ENCODE data around the gene LEAP2.

Gene LEAP2

DNA sequence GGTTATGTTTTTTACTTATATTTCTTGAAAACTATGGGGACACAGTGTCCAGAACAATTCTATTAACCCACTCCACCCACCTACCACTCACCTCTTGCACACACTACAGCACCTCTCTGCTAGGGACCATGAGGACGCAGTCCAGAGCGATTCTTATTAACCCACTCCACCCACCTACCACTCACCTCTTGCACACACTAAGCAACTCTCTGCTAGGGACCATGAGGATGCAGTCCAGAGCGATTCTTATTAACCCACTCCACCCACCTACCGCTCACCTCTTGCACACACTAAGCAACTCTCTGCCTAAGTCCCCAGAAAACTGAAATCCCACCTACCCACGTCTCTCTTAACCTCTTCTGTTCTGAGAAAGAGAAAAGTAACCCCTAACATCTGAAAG lies 40.9 kb upstream of the LEAP2 start:
- Histone ChIP-seq H3K18ac (ENCODE audit: low read depth in 1 of 2, low read length in 2 of 2) (no peak overlapping the region), H3K23ac (ENCODE audit: low read length in 2 of 2) (no peak overlapping the region), H3K9me3 (ENCODE audit: control insufficient read depth, low read length) (no peaks in the 10 kb centered on the region), H3K14ac (ENCODE audit: low read length in 2 of 2) (no peak overlapping the region), H3K36me3 (ENCODE audit: control insufficient read depth in 1 of 2, insufficient read depth in 2 of 2, low read depth in 1 of 2, low read length in 2 of 2) (peaks cover 0 to 2% of the 10 kb centered on the region in 2 experiments), H2AK5ac (ENCODE audit: low read length, severe bottlenecking) (no peak overlapping the region), H4K91ac (ENCODE audit: low read length) (no peak overlapping the region), H3K9ac (ENCODE audit: low read length) (no peak overlapping the region), H3K4me1 (ENCODE audit: control insufficient read depth, insufficient read depth, low read depth, low read length) (peaks cover 13% of the 10 kb centered on the region), H3K27ac (ENCODE audit: low read length, poor library complexity, severe bottlenecking) (no peak overlapping the region), H3K4me3 (ENCODE audit: insufficient read depth in 1 of 2, low read depth in 1 of 2, low read length in 2 of 2) (no peak overlapping the region), H2BK15ac (ENCODE audit: low read depth, poor library complexity, severe bottlenecking) (no peak overlapping the region), H2BK120ac (ENCODE audit: low read depth, low read length) (no peak overlapping the region), H3K4ac (ENCODE audit: low read depth in 1 of 2, low read length in 2 of 2) (no peak overlapping the region), H3K27me3 (ENCODE audit: control insufficient read depth in 1 of 2, insufficient read depth in 1 of 2, low read length in 2 of 2) (no peaks in the 10 kb centered on the region), H4K8ac (ENCODE audit: low read length) (no peak overlapping the region), H2BK12ac (ENCODE audit: low read length in 2 of 2) (no peak overlapping the region), H2AFZ (ENCODE audit: low read depth, low read length) (no peak overlapping the region), H2BK5ac (ENCODE audit: low read depth, low read length, poor library complexity, severe bottlenecking) (no peak overlapping the region), H3K4me2 (ENCODE audit: low read length, poor library complexity, severe bottlenecking) (no peak overlapping the region), H3K79me1 (replicated peaks; ENCODE audit: low read length, poor library complexity, severe bottlenecking) (peaks cover 7% of the 10 kb centered on the region)
- DNase-seq, result no peak
- WGBS, result 92% methylated on average over 5 of the region's 5 CpGs

- H3K4ac ChIP-seq (ENCODE audit: low read depth in 1 of 2, low read length in 2 of 2), result no peak overlapping the region
- no peak overlapping the region for H3K4me3 ChIP-seq (ENCODE audit: insufficient read depth in 1 of 2, low read depth in 1 of 2, low read length in 2 of 2)
- no peak overlapping the region for H2BK15ac ChIP-seq (ENCODE audit: low read depth, poor library complexity, severe bottlenecking)
- H3K4me2 ChIP-seq (ENCODE audit: low read length, poor library complexity, severe bottlenecking), result no peak overlapping the region
- H3K27ac ChIP-seq (ENCODE audit: low read length, poor library complexity, severe bottlenecking), result no peak overlapping the region
- no peak overlapping the region for H4K91ac ChIP-seq (ENCODE audit: low read length)
- H2BK120ac ChIP-seq (ENCODE audit: low read depth, low read length), result no peak overlapping the region
- H3K9me3 ChIP-seq (ENCODE audit: control insufficient read depth, low read length), result no peaks in the 10 kb centered on the region
- no peak overlapping the region for H3K9ac ChIP-seq (ENCODE audit: low read length)
- no peak overlapping the region for H3K18ac ChIP-seq (ENCODE audit: low read depth in 1 of 2, low read length in 2 of 2)
- no peak overlapping the region for H2BK5ac ChIP-seq (ENCODE audit: low read depth, low read length, poor library complexity, severe bottlenecking)
- 100% methylated on average over 3 of the region's 3 CpGs for WGBS
- no peak for DNase-seq
- no peaks in the 10 kb centered on the region for H3K27me3 ChIP-seq (ENCODE audit: control insufficient read depth in 1 of 2, insufficient read depth in 1 of 2, low read length in 2 of 2)
- H3K79me1 ChIP-seq (replicated peaks; ENCODE audit: low read length, poor library complexity, severe bottlenecking), result peaks cover 2% of the 10 kb centered on the region
- no peak overlapping the region for H4K8ac ChIP-seq (ENCODE audit: low read length)
- H3K36me3 ChIP-seq (ENCODE audit: control insufficient read depth in 1 of 2, insufficient read depth in 2 of 2, low read depth in 1 of 2, low read length in 2 of 2), result no peaks in the 10 kb centered on the region
- H3K4me1 ChIP-seq (ENCODE audit: control insufficient read depth, insufficient read depth, low read depth, low read length), result peaks cover 13% of the 10 kb centered on the region
- H2BK12ac ChIP-seq (ENCODE audit: low read length in 2 of 2), result no peak overlapping the region
- H3K14ac ChIP-seq (ENCODE audit: low read length in 2 of 2), result no peak overlapping the region
- H2AK5ac ChIP-seq (ENCODE audit: low read length, severe bottlenecking), result no peak overlapping the region
- no peak overlapping the region for H3K23ac ChIP-seq (ENCODE audit: low read length in 2 of 2)
- H2AFZ ChIP-seq (ENCODE audit: low read depth, low read length), result no peak overlapping the region
Measured at GRCh38 chr5:132834057-132834456, 39.4 kb upstream of the LEAP2 start.

DNA sequence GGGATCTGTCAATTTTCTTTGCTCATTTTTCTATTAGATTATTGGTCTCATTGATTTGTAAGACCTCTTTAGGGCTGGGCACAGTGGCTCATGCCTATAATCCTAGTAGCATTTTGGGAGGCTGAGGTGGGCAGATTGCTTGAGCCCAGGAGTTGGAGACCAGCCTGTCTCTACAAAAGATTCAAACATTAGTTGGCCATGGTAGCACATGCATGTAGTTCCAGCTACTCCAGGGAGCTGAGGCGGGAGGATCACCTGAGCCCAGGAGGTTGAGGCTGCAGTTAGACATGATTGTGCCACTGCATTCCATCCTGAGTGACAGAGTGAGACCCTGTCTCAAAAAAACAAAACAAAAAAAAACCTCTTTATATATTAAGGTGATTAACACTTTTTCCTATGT lies 36.6 kb upstream of the LEAP2 start:
- Histone ChIP-seq H2BK120ac (ENCODE audit: low read depth, low read length) (no peak overlapping the region), H3K79me1 (replicated peaks; ENCODE audit: low read length, poor library complexity, severe bottlenecking) (no peaks in the 10 kb centered on the region), H3K14ac (ENCODE audit: low read length in 2 of 2) (no peak overlapping the region), H2AFZ (ENCODE audit: low read depth, low read length) (no peak overlapping the region), H2BK15ac (ENCODE audit: low read depth, poor library complexity, severe bottlenecking) (no peak overlapping the region), H3K27ac (ENCODE audit: low read length, poor library complexity, severe bottlenecking) (no peak overlapping the region), H3K4me1 (ENCODE audit: control insufficient read depth, insufficient read depth, low read depth, low read length) (peaks cover 1% of the 10 kb centered on the region), H2BK12ac (ENCODE audit: low read length in 2 of 2) (no peak overlapping the region), H3K4me3 (ENCODE audit: insufficient read depth in 1 of 2, low read depth in 1 of 2, low read length in 2 of 2) (no peak overlapping the region), H3K18ac (ENCODE audit: low read depth in 1 of 2, low read length in 2 of 2) (no peak overlapping the region), H3K4me2 (ENCODE audit: low read length, poor library complexity, severe bottlenecking) (no peak overlapping the region), H3K4ac (ENCODE audit: low read depth in 1 of 2, low read length in 2 of 2) (no peak overlapping the region), H4K91ac (ENCODE audit: low read length) (no peak overlapping the region), H4K8ac (ENCODE audit: low read length) (no peak overlapping the region), H3K9ac (ENCODE audit: low read length) (no peak overlapping the region), H3K36me3 (ENCODE audit: control insufficient read depth in 1 of 2, insufficient read depth in 2 of 2, low read depth in 1 of 2, low read length in 2 of 2) (no peaks in the 10 kb centered on the region), H3K27me3 (ENCODE audit: control insufficient read depth in 1 of 2, insufficient read depth in 1 of 2, low read length in 2 of 2) (no peaks in the 10 kb centered on the region), H3K9me3 (ENCODE audit: control insufficient read depth, low read length) (no peaks in the 10 kb centered on the region), H2AK5ac (ENCODE audit: low read length, severe bottlenecking) (no peak overlapping the region), H3K23ac (ENCODE audit: low read length in 2 of 2) (no peak overlapping the region), H2BK5ac (ENCODE audit: low read depth, low read length, poor library complexity, severe bottlenecking) (no peak overlapping the region)
- WGBS, result 100% methylated on average over 1 of the region's 1 CpG
- no peak for DNase-seq

GRCh38 chr5:132837868-132838267 lies 35.6 kb upstream of the LEAP2 start:
- no peak for DNase-seq
- Histone ChIP-seq H3K79me1 (replicated peaks; ENCODE audit: low read length, poor library complexity, severe bottlenecking) (no peaks in the 10 kb centered on the region), H3K9ac (ENCODE audit: low read length) (no peak overlapping the region), H3K4me3 (ENCODE audit: insufficient read depth in 1 of 2, low read depth in 1 of 2, low read length in 2 of 2) (no peak overlapping the region), H3K4me1 (ENCODE audit: control insufficient read depth, insufficient read depth, low read depth, low read length) (peaks cover 1% of the 10 kb centered on the region), H3K27me3 (ENCODE audit: control insufficient read depth in 1 of 2, insufficient read depth in 1 of 2, low read length in 2 of 2) (no peaks in the 10 kb centered on the region), H4K91ac (ENCODE audit: low read length) (no peak overlapping the region), H2BK12ac (ENCODE audit: low read length in 2 of 2) (no peak overlapping the region), H2BK5ac (ENCODE audit: low read depth, low read length, poor library complexity, severe bottlenecking) (no peak overlapping the region), H3K4me2 (ENCODE audit: low read length, poor library complexity, severe bottlenecking) (no peak overlapping the region), H3K36me3 (ENCODE audit: control insufficient read depth in 1 of 2, insufficient read depth in 2 of 2, low read depth in 1 of 2, low read length in 2 of 2) (no peaks in the 10 kb centered on the region), H3K18ac (ENCODE audit: low read depth in 1 of 2, low read length in 2 of 2) (no peak overlapping the region), H2BK15ac (ENCODE audit: low read depth, poor library complexity, severe bottlenecking) (no peak overlapping the region), H2AK5ac (ENCODE audit: low read length, severe bottlenecking) (no peak overlapping the region), H3K9me3 (ENCODE audit: control insufficient read depth, low read length) (no peaks in the 10 kb centered on the region), H2AFZ (ENCODE audit: low read depth, low read length) (no peak overlapping the region), H3K27ac (ENCODE audit: low read length, poor library complexity, severe bottlenecking) (no peak overlapping the region), H4K8ac (ENCODE audit: low read length) (no peak overlapping the region), H3K4ac (ENCODE audit: low read depth in 1 of 2, low read length in 2 of 2) (no peak overlapping the region), H3K14ac (ENCODE audit: low read length in 2 of 2) (no peak overlapping the region), H3K23ac (ENCODE audit: low read length in 2 of 2) (no peak overlapping the region), H2BK120ac (ENCODE audit: low read depth, low read length) (no peak overlapping the region)
- WGBS, result 79% methylated on average over 2 of the region's 2 CpGs
